ENCODE data around the gene CMAS. TPM values are rescaled to one million over a fixed set of nuclear protein-coding genes. Genes with fewer than 3 reads are reported as not detected.

The CMAS gene
- total and polyA plus RNA-seq, 2 of the 8 experiments (the other 6 are each of a cell fraction or from before 2014, with no cell fraction given): 13.2 to 59.8 TPM

- Histone ChIP-seq H3K79me2 (ENCODE audit: control insufficient read depth in 1 of 2, insufficient read depth in 2 of 2, low read length in 2 of 2) (no peaks in the 10 kb centered on the region), H3K79me1 (ENCODE audit: low read depth, low read length) (no peaks in the 10 kb centered on the region), H2BK120ac (replicated peaks; ENCODE audit: low read depth, low read length) (no peak overlapping the region), H3K27me3 (replicated peaks in 1 of 4; ENCODE audit: control insufficient read depth in 3 of 4, extremely low read depth in 1 of 4, insufficient read depth in 3 of 4, low read length in 3 of 4) (no peaks in the 10 kb centered on the region), H4K20me1 (replicated peaks in 1 of 2; ENCODE audit: control insufficient read depth in 1 of 2, insufficient read depth in 2 of 2, low read length in 2 of 2) (no peaks in the 10 kb centered on the region), H2AFZ (ENCODE audit: low read length) (no peak overlapping the region), H2BK15ac (ENCODE audit: low read length) (no peak overlapping the region), H4K8ac (ENCODE audit: extremely low read depth, insufficient read depth, low read length) (no peak overlapping the region), H3K27ac (ENCODE audit: low read depth, low read length) (no peak overlapping the region), H3K18ac (ENCODE audit: extremely low read depth, low read length) (no peak overlapping the region), H3K4ac (replicated peaks; ENCODE audit: insufficient read length, low read depth, low read length) (no peak overlapping the region), H3K23me2 (ENCODE audit: low read depth, low read length) (no peaks in the 10 kb centered on the region), H3K9me3 (ENCODE audit: insufficient read depth in 2 of 2, low read depth in 1 of 2, low read length in 1 of 2) (no peaks in the 10 kb centered on the region), H4K5ac (ENCODE audit: insufficient read length, low read depth, low read length) (no peak overlapping the region), H2BK20ac (ENCODE audit: low read length) (no peak overlapping the region), H2BK5ac (ENCODE audit: low read depth, low read length) (no peak overlapping the region), H3K23ac (ENCODE audit: insufficient read length) (no peak overlapping the region), H3K4me2 (ENCODE audit: insufficient read depth in 1 of 2, low read depth in 2 of 2, low read length in 2 of 2) (no peak overlapping the region), H3K4me1 (replicated peaks in 1 of 4; ENCODE audit: control insufficient read depth in 3 of 4, insufficient read depth in 4 of 4, low read length in 3 of 4) (no peaks in the 10 kb centered on the region), H2AK5ac (ENCODE audit: low read depth, low read length) (no peak overlapping the region), H3K14ac (ENCODE audit: insufficient read length) (no peak overlapping the region), H2BK12ac (ENCODE audit: low read depth, low read length) (no peak overlapping the region), H4K91ac (replicated peaks; ENCODE audit: insufficient read length, low read length) (no peak overlapping the region), H3K4me3 (ENCODE audit: extremely low read depth in 1 of 4, insufficient read depth in 2 of 4, low read depth in 3 of 4, low read length in 4 of 4) (no peak overlapping the region), H3K56ac (replicated peaks; ENCODE audit: insufficient read length, low read depth, low read length) (no peak overlapping the region), H3K36me3 (ENCODE audit: control insufficient read depth in 2 of 4, insufficient read depth in 4 of 4, low read length in 3 of 4) (no peaks in the 10 kb centered on the region), H3K9ac (replicated peaks in 1 of 4; ENCODE audit: extremely low read depth in 1 of 4, low read depth in 3 of 4, low read length in 3 of 4) (no peak overlapping the region)
- 75% methylated on average over 2 of the region's 2 CpGs; no CpG with 5 or more reads in 1 of the 2 experiments for WGBS, 2 experiments (ENCODE audit: extremely low coverage in 1 of 2, insufficient coverage in 1 of 2, insufficient read length in 1 of 2, insufficient replicate concordance in 2 of 2, low coverage in 1 of 2, low lambda C conversion rate in 2 of 2, missing lambda C conversion rate in 1 of 2)
- no peak for TF ChIP-seq TAF1 (IDR thresholded peaks at IDR 0.05; ENCODE audit: low read depth, low read length)
- TF ChIP-seq RNF2 (IDR thresholded peaks at IDR 0.05; ENCODE audit: borderline replicate concordance, low read depth, low read length, missing control alignments, poor library complexity, severe bottlenecking): no peak
- no peak for TF ChIP-seq CREB1 (IDR thresholded peaks at IDR 0.05)
- no peak for TF ChIP-seq BRCA1 (IDR thresholded peaks at IDR 0.05; ENCODE audit: low read depth, low read length)
- TF ChIP-seq SP1 (IDR thresholded peaks at IDR 0.05; ENCODE audit: low read depth, low read length): no peak
- TF ChIP-seq MAFK (IDR thresholded peaks at IDR 0.05; ENCODE audit: low read depth, low read length): no peak
- TF ChIP-seq SIN3A (conservative IDR thresholded peaks at IDR 0.05 in 1 of 2, IDR thresholded peaks at IDR 0.05 in 1 of 2; ENCODE audit: low read depth in 1 of 2, low read length in 2 of 2): no peak
- no peak for TF ChIP-seq GTF2F1 (IDR thresholded peaks at IDR 0.05; ENCODE audit: borderline replicate concordance, low read depth, low read length)
- TF ChIP-seq RXRA (IDR thresholded peaks at IDR 0.05; ENCODE audit: insufficient read depth, low read depth, low read length): no peak
- no peak for TF ChIP-seq CBX5 (IDR thresholded peaks at IDR 0.05; ENCODE audit: low read depth, low read length)
- FAIRE-seq: no peak
- CTCF ChIA-PET (ENCODE audit: partially characterized antibody): interaction anchor here (0.8 to 1.5 kb wide), 2 partner anchors 9 to 37 kb away, joined by 3 to 4 read pairs; no protein-coding TSS in a partner anchor
- POLR2A ChIA-PET (ENCODE audit: partially characterized antibody): no interaction called here
- no peak for DNase-seq (ENCODE audit: low read depth in 1 of 2, low spot score in 2 of 2)
These were observed 47.7 kb upstream of the CMAS start for GRCh38 chr12:21998295-21998694.
